ENCODE results near the gene CCDC91.

- TF ChIP-seq, protein P1, sequence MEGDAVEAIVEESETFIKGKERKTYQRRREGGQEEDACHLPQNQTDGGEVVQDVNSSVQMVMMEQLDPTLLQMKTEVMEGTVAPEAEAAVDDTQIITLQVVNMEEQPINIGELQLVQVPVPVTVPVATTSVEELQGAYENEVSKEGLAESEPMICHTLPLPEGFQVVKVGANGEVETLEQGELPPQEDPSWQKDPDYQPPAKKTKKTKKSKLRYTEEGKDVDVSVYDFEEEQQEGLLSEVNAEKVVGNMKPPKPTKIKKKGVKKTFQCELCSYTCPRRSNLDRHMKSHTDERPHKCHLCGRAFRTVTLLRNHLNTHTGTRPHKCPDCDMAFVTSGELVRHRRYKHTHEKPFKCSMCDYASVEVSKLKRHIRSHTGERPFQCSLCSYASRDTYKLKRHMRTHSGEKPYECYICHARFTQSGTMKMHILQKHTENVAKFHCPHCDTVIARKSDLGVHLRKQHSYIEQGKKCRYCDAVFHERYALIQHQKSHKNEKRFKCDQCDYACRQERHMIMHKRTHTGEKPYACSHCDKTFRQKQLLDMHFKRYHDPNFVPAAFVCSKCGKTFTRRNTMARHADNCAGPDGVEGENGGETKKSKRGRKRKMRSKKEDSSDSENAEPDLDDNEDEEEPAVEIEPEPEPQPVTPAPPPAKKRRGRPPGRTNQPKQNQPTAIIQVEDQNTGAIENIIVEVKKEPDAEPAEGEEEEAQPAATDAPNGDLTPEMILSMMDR (IDR thresholded peaks at IDR 0.05): no peak
- TF ChIP-seq POLR2A (IDR thresholded peaks at IDR 0.05): no peak
Measured at GRCh38 chr12:28512876-28513275, 322.6 kb downstream of the CCDC91 start.

All from Peyer's patch (tissue), 4 donors.